RWPE2 (cell line): ENCODE measurements around the gene TOB1.
A peak's percentile ranks its signal among the peaks of the same experiment; 100 is the strongest.
"Not testable (repeated sequence)": the region's sequence is repeated elsewhere in the genome, so short reads cannot be mapped to it uniquely, and the experiment has no call there.

Source experiments
- ATAC-seq: fragments of 200-7000 bp; cut with Tn5 transposase; 3 replicates; pipeline ENCODE4 v1.9.1; 2021; ENCODE audit warnings: low read depth
- DNase-seq: peaks from one replicate; pipeline ENCODE4 v3.0.0-alpha.2; 2020; ENCODE audit warnings: low spot score
- H3K27ac ChIP-seq: fragments of 450-650 bp; 2 replicates; pipeline ENCODE4 v1.5.1; 2017; ENCODE audit warnings: mild to moderate bottlenecking; ENCODE audit not compliant: poor library complexity, severe bottlenecking
- H3K27me3 ChIP-seq: fragments of 250-450 bp; sonication (Bioruptor Pico); 2 replicates; pipeline ENCODE4 v1.5.1; 2021; ENCODE audit warnings: mild to moderate bottlenecking, moderate library complexity; ENCODE audit not compliant: insufficient read depth, poor library complexity, severe bottlenecking
- H3K36me3 ChIP-seq: fragments of 250-450 bp; sonication (Bioruptor Pico); 2 replicates; pipeline ENCODE4 v1.5.1; 2020; ENCODE audit warnings: low read depth, mild to moderate bottlenecking, moderate library complexity
- H3K4me1 ChIP-seq: fragments of 250-450 bp; sonication (Bioruptor Pico); 2 replicates; pipeline ENCODE4 v1.5.1; 2021; ENCODE audit warnings: mild to moderate bottlenecking, moderate library complexity; ENCODE audit not compliant: insufficient read depth, poor library complexity, severe bottlenecking
- H3K4me3 ChIP-seq: fragments of 250-450 bp; sonication (Bioruptor Pico); 2 replicates; pipeline ENCODE4 v1.5.1; 2021; ENCODE audit warnings: mild to moderate bottlenecking, moderate library complexity; ENCODE audit not compliant: severe bottlenecking
- H3K9me3 ChIP-seq: fragments of 250-450 bp; sonication (Bioruptor Pico); 2 replicates; pipeline ENCODE4 v1.5.1; 2021; ENCODE audit warnings: mild to moderate bottlenecking, moderate library complexity; ENCODE audit not compliant: severe bottlenecking
- CTCF ChIP-seq: fragments of 450-650 bp; IDR thresholded peaks from one replicate; pipeline ENCODE4 v1.5.1; 2017; ENCODE audit warnings: mild to moderate bottlenecking, moderate library complexity; ENCODE audit not compliant: poor library complexity, severe bottlenecking

Gene TOB1

GRCh38 chr17:50883850-50884438 lies 17.8 kb upstream of the TOB1 start:
- no peak for DNase-seq
- ATAC-seq: no peak

GRCh38 chr17:50882851-50883250 lies 16.7 kb upstream of the TOB1 start:
- peaks cover 16% of the 10 kb centered on the region for H3K4me1 ChIP-seq
- no peaks in the 10 kb centered on the region for H3K36me3 ChIP-seq
- H3K27ac ChIP-seq: peak overlapping the region; percentile 67
- TF ChIP-seq CTCF: no peak
- ATAC-seq (peak; percentile 94), DNase-seq (no peak)
- no peaks in the 10 kb centered on the region for H3K27me3 ChIP-seq
- H3K4me3 ChIP-seq: no peak overlapping the region
- peaks cover 3% of the 10 kb centered on the region for H3K9me3 ChIP-seq

More at GRCh38 chr17:50883850-50884438, 17.8 kb upstream of the TOB1 start:
- Histone ChIP-seq H3K4me3 (no peak overlapping the region), H3K27me3 (no peaks in the 10 kb centered on the region), H3K9me3 (peaks cover 3% of the 10 kb centered on the region), H3K4me1 (peaks cover 16% of the 10 kb centered on the region), H3K36me3 (no peaks in the 10 kb centered on the region), H3K27ac (peak overlapping the region; percentile 32)
- TF ChIP-seq CTCF: no peak

- Histone ChIP-seq H3K4me3 (no peak overlapping the region), H3K9me3 (peaks cover 3% of the 10 kb centered on the region), H3K36me3 (no peaks in the 10 kb centered on the region), H3K4me1 (peaks cover 16% of the 10 kb centered on the region), H3K27me3 (no peaks in the 10 kb centered on the region), H3K27ac (peak overlapping the region; percentile 67)
- DNase-seq (no peak), ATAC-seq (no peak)
- no peak for TF ChIP-seq CTCF
These were observed 15.0 kb upstream of the TOB1 start for GRCh38 chr17:50881182-50881581.

DNA sequence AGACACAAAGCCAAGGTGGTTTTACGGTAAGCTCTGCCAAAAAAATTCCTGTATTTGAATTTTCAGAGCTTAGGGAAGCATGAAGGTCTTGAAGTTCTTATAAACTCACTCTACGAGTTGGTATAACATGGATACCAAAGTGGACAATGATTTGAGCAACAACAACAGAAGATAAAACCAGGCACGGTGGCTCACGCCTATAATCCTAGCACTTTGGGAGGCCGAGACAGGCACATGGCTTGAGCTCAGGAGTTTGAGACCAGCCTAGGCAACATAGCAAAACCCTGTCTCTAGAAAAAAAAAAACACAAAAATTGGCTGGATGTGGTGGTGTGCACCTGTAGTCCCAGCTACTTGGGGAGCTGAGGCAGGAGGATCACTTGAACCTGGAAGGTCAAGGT lies 12.9 kb upstream of the TOB1 start:
- Histone ChIP-seq H3K4me3 (no peak overlapping the region), H3K9me3 (peaks cover 3% of the 10 kb centered on the region), H3K27me3 (no peaks in the 10 kb centered on the region), H3K36me3 (no peaks in the 10 kb centered on the region), H3K4me1 (peaks cover 12% of the 10 kb centered on the region), H3K27ac (no peak overlapping the region)
- TF ChIP-seq CTCF: no peak
- DNase-seq: no peak
- ATAC-seq: no peak

- no peak overlapping the region for H3K4me3 ChIP-seq
- H3K27me3 ChIP-seq: no peaks in the 10 kb centered on the region
- TF ChIP-seq CTCF: no peak
- DNase-seq (no peak), ATAC-seq (no peak)
- H3K4me1 ChIP-seq: peaks cover 8% of the 10 kb centered on the region
- no peak overlapping the region for H3K27ac ChIP-seq
- no peaks in the 10 kb centered on the region for H3K36me3 ChIP-seq
- H3K9me3 ChIP-seq: peaks cover 3% of the 10 kb centered on the region
These were observed 11.7 kb upstream of the TOB1 start for GRCh38 chr17:50877838-50878237.

- not testable (repeated sequence) for DNase-seq, H3K9me3 ChIP-seq, H3K4me3 ChIP-seq, ATAC-seq, H3K27ac ChIP-seq, H3K27me3 ChIP-seq, H3K4me1 ChIP-seq, H3K36me3 ChIP-seq
These were observed 10.9 kb upstream of the TOB1 start for GRCh38 chr17:50877042-50877441.
